ENCODE measurements around the gene MLLT6.

MLLT6 gene

DNA sequence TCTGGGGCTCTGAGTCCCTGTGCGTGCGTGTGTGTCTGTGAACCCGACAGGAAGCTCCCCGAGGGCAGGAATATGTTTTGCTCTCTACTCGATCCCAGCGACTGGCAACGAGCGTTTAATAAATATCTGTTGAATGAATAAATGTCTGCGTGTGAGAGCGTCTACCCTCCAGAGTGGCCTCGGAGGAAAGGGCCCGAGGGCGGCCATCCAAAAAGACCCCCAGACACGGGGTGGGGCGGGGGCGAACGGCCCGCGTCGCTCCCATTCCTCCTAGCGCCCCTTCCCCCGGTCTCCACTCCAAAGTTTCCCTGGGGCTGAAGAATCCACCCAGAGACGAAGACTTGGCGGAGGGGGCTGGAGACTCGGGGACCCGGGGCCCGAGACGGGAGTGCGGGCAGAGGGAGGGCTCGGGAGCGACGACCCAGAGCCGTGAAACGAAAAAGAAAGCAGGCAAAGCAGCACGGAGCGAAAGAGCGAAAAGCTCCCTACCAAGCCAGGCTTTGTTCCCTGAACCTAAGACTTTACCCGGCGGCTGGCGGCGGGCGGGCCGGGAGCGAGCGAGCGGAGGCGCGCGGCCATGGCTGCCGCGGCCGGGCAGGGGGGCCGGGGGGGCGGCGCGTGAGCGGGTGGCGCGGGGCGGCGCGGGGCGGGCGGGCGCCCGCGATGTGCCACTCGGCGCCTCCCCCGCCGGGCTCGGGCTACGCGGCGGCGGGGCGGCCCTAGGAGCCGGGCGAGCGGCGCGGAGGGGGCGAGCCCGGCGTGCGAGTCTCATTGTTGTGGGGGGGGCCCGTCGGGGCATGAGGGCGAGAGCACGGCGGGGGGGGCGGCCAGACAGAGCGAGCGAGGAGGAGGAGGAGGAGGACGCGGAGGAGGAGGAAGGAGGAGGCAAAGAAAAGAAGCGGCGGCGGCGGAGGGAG, at the start of gene MLLT6:
Gene MLLT6, plus strand, starts transcription at position 668 of the 917 bp plus-strand sequence. CDS start 360 bp downstream, outside the sequence.
- DNase-seq = peak; percentile 90

DNA sequence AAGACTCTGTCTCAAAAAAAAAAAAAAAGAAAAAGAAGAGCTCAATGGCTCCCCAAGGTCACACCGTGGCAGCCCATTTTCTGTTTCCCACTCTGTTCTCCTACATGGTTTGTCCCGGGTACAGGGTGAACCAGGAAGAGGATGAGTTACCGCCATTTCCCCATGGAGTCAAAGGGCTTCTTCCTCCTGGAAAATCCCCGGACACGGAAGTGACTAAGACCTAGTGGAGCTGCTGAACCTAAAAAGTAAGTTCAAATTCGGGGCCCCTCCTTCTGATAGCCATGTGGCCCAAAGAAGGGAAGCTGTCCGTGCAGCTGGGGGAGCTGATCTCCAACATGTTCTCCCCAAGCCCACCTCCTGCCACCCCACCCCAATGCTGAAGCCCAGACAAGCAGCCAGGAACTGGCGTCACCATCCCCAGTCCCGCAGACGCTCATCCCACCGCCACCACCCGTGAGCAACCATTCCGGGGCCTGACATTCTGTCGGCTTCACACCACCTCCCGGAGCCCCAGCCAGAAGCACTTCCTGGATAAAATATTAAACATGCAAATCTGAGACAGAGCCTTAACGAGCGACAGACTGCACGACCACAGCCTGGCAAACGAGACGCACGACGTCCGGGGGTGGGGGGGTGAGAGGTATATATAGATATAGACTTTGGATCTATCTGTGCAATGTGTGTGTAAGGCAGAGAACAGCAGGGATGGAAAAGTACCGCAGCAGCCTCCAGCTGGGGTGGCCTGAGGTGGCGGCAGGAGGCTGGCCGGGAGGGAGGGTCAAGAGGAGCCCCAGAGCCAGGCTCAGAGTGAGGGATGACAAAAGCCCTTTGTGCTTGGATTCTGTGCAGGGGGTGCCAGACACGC, 47.9 kb upstream of the MLLT6 start:
- no peak for DNase-seq

- no peak for DNase-seq
Measured at GRCh38 chr17:38657824-38658740, 47.0 kb upstream of the MLLT6 start.

GRCh38 chr17:38658741-38659345, 46.2 kb upstream of the MLLT6 start:
- DNase-seq = no peak

DNA sequence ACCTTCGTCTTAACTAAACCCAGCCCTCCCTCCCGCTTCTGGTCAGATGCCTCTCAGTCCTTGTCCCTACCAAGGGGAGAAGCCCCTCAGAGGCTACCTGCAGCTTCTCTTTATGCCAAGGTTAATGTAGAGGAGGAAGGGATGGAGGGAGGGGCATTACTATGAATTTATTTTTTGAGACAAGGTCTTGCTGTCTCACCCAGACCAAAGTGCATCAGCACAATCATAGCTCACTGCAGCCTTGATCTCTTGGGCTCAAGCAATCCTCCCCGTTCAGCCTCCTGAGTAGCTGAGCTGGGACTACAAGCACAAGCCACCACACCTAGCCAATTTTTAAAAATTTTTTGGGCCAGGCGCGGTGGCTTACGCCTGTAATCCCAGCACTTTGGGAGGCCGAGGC, 45.7 kb upstream of the MLLT6 start:
- no peak for DNase-seq

- no peak for DNase-seq
Measured at GRCh38 chr17:38660097-38661025, 44.7 kb upstream of the MLLT6 start.

- peak; percentile 76 for DNase-seq
Measured at GRCh38 chr17:38663125-38663751, 41.8 kb upstream of the MLLT6 start.

- DNase-seq = no peak
Measured at GRCh38 chr17:38663964-38664644, 41.0 kb upstream of the MLLT6 start.

DNA sequence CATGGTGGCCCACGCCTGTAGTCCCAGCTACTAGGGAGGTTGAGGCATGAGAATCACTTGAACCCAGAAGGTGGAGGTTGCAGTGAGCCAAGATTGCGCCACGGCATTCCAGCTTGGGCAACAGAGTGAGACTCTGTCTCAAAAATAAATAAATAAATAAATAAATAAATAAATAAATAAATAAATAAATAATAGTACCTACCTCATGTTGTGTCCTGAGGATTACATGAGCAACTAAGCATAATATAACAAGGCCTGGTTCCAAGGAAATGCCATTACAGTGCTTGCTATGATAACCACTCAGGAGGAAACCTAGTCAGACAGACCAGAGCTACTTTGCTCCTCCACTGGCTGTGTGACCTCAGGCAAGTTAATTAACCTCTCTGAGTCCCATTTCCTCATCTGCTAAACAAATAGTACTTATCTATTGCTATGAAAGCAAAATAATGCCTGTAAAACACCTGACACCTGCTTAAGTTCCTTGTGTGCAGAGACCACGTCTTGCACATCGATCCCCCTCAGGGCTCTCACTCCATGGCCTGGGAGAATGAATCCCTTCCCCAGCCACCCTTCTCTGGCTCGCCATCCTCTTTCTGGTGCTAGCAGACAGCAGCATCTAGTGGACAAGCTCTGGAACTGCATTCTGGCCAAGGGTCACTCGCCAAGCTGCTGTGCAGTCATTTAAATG, 37.8 kb upstream of the MLLT6 start:
- DNase-seq = peak; percentile 61

DNA sequence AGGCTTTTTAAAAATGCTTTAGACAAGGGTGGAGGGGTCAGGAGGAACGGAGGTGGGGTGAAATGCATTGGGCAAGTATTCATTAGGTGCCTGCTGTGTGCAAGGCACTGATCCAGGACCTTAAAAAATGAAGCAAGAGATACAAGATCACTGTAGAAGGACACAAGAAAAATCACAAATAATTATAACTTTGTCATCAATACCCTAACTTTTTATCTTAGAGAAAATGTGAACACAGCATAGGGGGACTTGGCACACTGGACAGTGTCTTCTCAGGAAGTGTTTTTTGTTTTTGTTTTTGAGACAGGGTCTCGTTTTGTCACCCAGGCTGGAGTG, 37.3 kb upstream of the MLLT6 start:
- no peak for DNase-seq

DNA sequence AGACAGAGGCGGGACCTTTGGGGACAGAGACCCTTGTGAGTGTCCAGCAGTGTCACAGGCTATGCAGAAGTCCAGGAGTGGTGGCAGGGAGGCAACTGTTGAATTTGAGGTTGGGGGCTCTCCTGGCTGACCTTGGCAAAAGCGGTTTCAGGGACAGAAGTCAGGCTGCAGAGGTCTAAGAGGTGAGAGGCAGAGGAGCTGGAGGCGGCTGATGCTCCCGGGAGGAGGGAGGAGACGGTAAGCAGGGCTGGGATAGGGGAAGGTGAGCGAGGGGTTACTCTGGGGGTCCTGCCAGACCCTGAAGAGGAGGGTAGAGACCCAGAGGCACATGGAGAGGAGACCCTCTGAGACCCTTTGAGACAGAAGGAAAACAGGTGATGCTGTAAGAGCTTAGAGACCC, 35.6 kb upstream of the MLLT6 start:
- no peak for DNase-seq

- no peak for DNase-seq
Measured at GRCh38 chr17:38671939-38672720, 32.9 kb upstream of the MLLT6 start.

GRCh38 chr17:38672788-38673706, 32.0 kb upstream of the MLLT6 start:
- no peak for DNase-seq

DNA sequence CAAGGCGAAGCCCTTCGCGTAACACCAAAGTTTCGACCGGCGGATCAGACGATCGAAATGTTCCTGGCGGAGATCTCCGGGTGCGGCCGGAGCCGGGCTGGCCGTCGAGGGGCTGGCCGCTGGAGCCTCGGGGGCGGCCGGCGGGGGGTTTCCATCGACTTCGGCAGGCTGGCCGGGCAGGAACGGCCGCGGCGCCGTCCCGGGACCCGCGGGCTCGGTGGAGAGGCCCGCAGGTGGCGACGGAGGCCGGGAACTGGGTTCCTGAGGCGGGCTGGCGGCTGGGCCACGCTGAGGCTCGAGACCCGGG, 31.4 kb upstream of the MLLT6 start:
- DNase-seq = no peak

- peak; percentile 45 for DNase-seq
Measured at GRCh38 chr17:38674014-38674748, 30.9 kb upstream of the MLLT6 start.

- DNase-seq = peak; percentile 94
Measured at GRCh38 chr17:38674749-38675615, 30.1 kb upstream of the MLLT6 start, which contains the start of gene EPOP. Gene EPOP, minus strand, starts transcription at chr17:38674957. Its CDS starts 462 bp downstream, at chr17:38674495.
